Nucleus accumbens (tissue), 56 donors: ENCODE results near the gene LNPK.
"Not testable (repeated sequence)": the region's sequence is repeated elsewhere in the genome, so short reads cannot be mapped to it uniquely, and the experiment has no call there.

Experiments used
- DNase-seq, 56 donors: peaks; one replicate each; lab custom pipeline; 2025; lab: John Stamatoyannopoulos, UW

LNPK gene

DNA sequence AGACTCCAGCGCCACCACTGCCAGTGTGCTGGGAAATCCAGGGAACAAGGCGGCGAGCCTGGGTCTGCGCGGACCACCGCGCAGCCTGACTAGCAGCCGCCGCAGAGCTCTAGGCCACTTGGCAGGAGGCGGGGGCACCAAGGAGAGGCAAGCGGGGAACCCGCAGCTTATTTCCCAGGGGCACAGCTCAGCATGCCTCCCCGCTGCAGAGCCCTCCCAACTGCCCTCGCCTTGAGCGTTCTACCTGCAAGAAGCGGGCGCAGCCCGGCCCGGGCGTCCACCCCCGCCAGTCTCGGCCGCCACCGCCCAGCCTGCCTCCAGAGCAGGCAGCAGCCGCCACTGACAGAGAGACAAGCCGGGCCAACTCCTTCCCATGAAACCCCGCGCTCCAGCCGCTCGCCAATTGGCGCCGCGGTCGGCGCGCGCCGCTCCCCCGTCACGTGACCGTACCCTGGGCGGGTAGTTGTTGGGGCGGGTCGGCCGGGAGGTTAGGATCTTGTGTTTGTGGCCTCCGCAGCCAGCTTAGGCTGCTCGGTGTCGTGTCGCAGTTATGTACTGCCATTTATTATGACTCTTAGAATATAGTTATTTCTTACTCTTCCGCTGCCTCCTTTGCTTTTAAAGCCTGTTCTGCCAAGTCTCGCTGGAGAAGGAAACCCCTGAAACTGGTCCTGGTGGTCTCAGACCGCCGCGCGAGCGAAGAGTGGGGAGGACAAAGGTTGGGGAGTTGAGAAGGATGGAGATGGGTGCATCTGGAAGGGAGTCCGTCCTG, at the start of gene LNPK:
Gene LNPK, minus strand, starts transcription at position 352 of the 772 bp plus-strand sequence. CDS start 6,683 bp downstream, outside the sequence.
- DNase-seq, result peak; percentile 18 to 97 (median 92)

DNA sequence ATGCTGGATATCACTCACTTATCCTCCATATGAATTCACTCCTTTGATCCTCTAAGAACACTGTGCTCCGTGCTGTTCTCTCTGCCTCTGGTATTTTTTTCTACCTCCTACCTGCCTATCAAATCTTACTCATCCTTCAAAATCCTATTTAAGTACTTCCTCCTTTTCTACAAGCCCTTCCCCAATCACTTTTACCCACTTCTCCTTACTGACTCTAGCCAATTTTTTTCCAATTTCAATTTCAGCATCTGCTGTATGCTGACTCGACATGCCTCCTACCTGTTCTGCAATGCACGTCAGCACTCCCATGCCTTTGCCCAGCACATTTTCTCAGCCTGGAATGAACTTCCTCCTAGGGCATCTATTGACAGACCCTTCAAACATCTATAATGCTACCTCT, 37.3 kb upstream of the LNPK start:
- peak in 12 of 56 donors; percentile 2 to 41 (median 6) for DNase-seq

DNA sequence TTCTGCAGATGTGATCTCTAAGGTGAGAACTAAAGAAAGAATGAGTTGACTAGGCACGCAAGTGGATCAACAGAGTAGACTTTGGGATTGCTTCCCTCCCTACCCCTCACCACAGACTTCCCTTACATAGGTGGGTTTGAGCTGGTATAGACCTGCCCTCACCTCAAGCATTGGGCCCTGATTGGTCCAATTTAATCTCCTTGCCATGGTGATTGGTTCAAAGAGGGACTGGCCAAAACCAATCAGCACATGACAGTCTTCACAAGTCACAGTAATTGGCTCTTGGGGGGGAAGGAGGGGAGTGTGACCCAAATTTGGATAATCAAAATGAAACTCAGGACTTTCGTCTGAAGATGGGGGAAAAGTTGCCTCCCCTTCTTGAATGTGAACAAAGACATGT, 36.6 kb upstream of the LNPK start:
- peak in 1 of 56 donors; percentile 11 for DNase-seq

DNA sequence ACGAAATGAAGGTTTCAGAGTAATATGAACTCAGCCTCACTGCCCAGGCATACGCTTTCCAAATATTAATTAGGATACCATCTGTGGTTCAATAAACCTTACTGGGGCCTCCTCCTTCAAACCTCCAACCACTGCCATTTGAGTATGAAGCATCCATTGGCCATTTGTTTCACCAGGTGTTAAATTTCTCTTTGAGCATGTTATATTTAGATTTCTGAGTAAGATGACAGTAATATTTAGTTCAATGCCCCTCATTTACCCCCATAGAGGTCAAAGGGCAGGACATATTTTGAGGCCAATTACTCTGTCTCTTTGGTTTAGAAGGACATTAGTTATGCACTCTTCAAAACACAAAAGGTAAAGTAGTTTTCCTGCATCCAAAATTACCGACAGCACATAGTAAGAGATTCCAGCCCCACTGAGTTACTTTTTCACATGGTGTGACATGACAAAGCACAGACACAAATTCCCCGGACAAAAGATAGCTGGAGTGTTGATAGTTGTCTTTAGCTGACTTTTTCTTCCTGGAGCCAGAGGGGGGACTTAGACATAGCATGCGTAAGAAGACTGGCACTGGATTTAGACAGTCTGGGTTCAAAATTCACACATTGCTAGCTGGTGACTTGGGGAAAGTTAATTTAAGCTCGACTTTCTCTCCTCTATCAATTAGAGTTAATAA, 33.1 kb upstream of the LNPK start:
- DNase-seq, result no peak

DNA sequence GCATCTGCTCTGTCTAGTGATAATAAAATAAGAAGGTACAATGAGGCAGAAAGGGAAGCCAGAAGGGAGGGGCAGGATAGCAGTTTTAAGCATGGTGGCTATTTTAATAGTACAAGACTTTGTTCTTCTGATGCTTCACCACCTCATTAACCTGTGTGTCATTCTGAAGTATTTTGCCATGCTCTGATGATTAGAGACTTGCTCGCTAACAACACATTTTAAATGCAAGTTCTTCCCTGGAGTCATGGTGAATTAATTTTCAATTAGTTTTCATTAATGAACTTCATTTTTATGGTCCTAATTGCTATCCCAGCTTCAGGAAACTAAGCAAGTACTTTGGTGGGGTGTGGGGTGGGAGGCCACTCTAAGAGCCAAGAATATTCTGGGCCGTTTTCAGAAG, 25.7 kb upstream of the LNPK start:
- no peak for DNase-seq

DNA sequence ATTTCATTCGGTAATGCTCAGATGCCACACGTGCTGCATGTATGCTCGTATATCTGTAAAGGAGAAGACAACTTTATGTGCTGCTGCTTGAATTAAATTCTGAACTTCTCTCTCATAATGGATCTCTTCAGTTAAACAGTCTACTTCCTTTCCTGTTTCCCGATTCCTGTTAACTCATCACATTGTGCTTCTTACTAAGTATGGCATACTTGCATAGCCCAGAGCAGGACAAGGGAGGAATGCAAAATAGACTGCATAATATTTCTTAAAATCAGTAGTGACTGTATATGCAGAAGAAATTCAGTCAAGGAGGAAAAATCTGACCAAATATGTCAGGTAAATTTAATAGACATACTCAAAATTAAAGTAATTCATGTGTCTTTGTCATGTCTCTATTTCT, 23.9 kb upstream of the LNPK start:
- DNase-seq, result no peak

DNA sequence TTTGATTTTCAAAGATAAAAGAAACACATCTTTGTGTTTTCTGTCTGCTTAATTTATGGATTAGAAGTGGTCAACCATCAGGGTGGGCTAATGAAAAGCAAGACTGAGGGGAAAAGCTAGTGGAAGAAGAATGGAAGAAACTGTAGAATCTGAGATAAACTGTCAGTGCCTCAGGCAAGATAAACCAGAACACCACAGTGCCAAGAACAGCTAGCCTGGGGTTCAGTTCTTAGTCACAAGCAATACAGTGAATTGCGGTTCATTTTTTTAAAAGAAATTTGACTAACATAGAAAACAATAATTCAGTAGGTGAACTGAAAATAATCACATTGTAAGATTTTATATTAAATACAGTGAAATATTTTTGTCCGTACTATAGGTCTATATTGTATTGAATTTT, 22.0 kb upstream of the LNPK start:
- no peak for DNase-seq

GRCh38 chr2:176022048-176022447, 20.0 kb upstream of the LNPK start:
- DNase-seq, result no peak

DNA sequence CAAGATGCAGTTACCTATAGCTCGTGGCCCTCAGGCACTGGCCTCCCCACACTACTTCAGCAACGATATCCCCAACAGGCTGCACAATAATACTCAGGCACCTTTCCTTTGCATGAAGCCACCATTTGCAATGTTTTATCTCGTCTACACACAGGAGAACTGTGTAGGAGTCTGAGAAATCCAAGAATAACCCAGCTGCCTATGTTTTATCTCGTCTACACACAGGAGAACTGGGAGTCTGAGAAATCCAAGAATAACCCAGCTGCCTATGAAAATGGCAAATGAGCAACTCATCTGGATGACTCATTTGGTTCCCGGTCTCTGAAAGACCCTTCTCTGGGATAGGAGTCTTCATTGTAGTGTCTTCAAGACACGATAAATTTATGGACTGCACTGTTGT, 18.3 kb upstream of the LNPK start:
- DNase-seq, result no peak

DNA sequence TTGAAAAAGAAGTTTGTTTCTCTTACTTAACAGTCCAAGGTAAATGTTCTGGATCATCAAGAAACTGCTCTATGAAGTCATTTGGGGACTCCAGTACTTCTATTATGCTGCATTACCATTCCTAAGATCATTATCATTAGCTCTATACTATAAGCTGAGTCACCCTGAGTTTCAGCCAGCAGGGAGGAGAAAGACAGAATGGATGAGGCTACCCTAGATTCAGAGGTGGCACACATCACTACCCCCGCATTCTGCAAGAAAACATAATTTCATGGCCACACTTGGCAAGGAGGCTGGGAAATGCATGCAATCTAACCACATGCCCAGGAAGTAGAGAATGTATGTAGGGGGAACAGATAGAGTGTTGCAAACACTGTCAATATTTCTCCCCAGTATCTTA, 16.6 kb upstream of the LNPK start:
- DNase-seq, result no peak

GRCh38 chr2:176009445-176009844, 7.4 kb upstream of the LNPK start:
- no peak for DNase-seq

DNA sequence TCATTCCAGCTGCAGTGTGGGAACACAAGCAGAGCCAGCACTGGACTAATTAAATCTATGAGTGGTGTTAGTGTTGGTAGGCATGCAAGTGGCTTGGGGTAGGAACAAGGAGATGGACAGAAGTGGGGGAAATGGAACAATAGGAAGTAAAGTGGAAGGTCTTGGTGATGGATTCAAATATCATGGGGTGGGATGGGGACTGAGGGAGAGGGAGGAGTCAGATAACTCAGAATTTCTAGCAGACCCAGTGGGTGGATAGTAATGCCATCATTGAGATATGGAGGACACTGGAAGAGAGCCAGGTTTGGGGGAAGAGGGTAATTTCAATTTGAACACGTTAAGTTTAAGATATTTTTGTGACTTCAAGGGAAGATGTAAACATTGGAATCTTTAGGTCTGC, 2.9 kb upstream of the LNPK start:
- DNase-seq, result no peak

DNA sequence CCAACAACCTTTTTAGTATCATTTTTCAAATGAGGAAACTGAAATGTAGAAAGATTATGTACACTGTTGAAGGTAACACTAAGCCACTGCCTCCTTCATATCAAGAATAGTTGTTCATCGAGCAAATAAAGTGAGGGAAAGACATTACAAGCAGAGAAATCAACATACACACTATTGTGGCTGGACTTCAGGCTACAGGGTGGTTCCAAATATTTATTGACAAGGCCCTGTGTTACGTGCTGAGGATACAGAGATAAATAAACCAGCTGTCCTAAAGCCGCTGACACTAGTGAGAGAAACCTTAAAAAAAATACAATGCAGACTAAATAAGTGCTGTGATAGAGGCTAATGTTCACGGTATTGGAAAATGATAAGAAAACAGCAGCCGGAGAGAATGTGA, 1.9 kb upstream of the LNPK start:
- DNase-seq, result no peak

GRCh38 chr2:176002688-176003210, 682 bp upstream of the LNPK start:
- DNase-seq, result peak in 14 of 56 donors; percentile 21 to 58 (median 48)

- peak in 32 of 56 donors; percentile 1 to 77 (median 40) for DNase-seq
Measured at GRCh38 chr2:176001281-176001915, 669 bp downstream of the LNPK start.

GRCh38 chr2:175999283-175999819, 2.7 kb downstream of the LNPK start:
- DNase-seq, result no peak

DNA sequence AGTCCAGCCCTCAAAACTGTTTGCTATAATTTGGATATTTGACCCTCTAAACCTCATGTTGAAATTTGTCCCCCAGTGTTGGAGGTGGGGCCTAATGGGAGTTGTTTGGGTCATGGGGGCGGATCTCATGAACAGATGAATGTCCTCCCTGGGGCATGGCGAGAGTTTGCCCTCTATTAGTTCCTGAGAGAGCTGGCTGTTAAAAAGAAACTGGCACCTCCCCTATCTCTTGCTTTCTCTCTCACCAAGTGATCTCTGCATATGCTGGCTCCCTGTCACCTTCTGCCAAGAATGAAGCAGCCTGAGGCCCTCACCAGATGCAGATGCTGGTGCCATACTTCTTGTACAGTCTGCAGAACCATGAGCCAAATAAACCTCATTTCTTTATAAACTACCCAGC, 12.0 kb downstream of the LNPK start:
- no peak for DNase-seq

DNA sequence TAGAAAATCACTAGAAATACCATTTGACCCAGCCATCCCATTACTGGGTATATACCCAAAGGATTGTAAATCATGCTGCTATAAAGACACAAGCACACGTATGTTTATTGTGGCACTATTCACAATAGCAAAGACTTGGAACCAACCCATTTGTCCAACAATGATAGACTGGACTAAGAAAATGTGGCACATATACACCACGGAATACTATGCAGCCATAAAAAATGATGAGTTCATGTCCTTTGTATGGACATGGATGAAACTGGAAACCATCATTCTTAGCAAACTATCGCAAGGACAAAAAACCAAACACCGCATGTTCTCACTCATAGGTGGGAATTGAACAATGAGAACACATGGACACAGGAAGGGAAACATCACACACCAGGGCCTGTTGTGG, 14.9 kb downstream of the LNPK start:
- not testable (repeated sequence) for DNase-seq

GRCh38 chr2:175984846-175985245, 17.2 kb downstream of the LNPK start:
- DNase-seq, result no peak

GRCh38 chr2:175981551-175981950, 20.5 kb downstream of the LNPK start:
- DNase-seq, result no peak
